Transverse colon (tissue), 4 donors: ENCODE results near the gene MCF2L2.

Experiments used
- POLR2A ChIP-seq: fragments of 450-650 bp; IDR thresholded peaks from one replicate; pipeline ENCODE4 v1.6.1; 2016; ENCODE audit warnings: antibody characterized with exemption, mild to moderate bottlenecking, moderate library complexity
- POLR2AphosphoS5 ChIP-seq, 3 donors: sonication (generic); formaldehyde crosslinking; IDR thresholded peaks; one replicate each; pipeline ENCODE4 v1.6.1; 2016; ENCODE audit warnings: antibody characterized with exemption in 3 of 3
- TF ChIP-seq, protein P1 (sequence below), 5 experiments: fragments of 200-600 bp in 3 of 5; fragments of 450-650 bp in 2 of 5; sonication (generic) in 3 of 5; IDR thresholded peaks; 1 replicate in 2 of 5; 2 replicates in 3 of 5; pipeline ENCODE4 v1.5.1; 2016 to 2017; ENCODE audit warnings: antibody characterized with exemption in 5 of 5, inconsistent platforms in 3 of 5, mild to moderate bottlenecking in 2 of 5, moderate library complexity in 1 of 5

DNA sequence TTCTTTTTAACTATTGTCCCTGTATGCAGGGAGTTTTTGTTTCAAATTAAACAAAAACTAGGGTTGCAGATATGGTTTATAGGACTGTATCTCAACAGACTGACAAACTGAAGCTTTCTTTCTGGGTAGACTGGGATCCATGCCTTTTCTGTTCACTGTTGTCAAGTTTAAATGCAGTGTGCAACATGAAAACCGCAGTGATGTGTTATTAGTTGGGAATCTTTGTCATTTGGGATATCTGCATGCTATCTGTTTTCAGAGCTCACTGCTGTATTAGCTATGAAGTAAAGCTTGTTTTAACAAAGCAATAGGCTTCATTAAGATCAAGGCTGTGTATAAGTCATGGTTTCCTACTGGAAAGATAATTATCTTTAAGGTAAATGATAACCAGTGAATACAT lies 21.4 kb upstream of the MCF2L2 start:
- TF ChIP-seq, protein P1, sequence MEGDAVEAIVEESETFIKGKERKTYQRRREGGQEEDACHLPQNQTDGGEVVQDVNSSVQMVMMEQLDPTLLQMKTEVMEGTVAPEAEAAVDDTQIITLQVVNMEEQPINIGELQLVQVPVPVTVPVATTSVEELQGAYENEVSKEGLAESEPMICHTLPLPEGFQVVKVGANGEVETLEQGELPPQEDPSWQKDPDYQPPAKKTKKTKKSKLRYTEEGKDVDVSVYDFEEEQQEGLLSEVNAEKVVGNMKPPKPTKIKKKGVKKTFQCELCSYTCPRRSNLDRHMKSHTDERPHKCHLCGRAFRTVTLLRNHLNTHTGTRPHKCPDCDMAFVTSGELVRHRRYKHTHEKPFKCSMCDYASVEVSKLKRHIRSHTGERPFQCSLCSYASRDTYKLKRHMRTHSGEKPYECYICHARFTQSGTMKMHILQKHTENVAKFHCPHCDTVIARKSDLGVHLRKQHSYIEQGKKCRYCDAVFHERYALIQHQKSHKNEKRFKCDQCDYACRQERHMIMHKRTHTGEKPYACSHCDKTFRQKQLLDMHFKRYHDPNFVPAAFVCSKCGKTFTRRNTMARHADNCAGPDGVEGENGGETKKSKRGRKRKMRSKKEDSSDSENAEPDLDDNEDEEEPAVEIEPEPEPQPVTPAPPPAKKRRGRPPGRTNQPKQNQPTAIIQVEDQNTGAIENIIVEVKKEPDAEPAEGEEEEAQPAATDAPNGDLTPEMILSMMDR (IDR thresholded peaks at IDR 0.05) = no peak
- no peak for TF ChIP-seq POLR2AphosphoS5 (IDR thresholded peaks at IDR 0.05)
- TF ChIP-seq POLR2A = no peak
